K562 (cell line): ENCODE measurements around the gene VAPB.

Source experiments
- ETV6 ChIP-seq, 3 experiments: fragments of 150-350 bp in 1 of 3; sonication (generic) in 1 of 3; formaldehyde crosslinking in 1 of 3; IDR thresholded peaks; 2 replicates each; pipeline versions ENCODE4 v1.6.1 to v1.8.0; 2014 to 2022; ENCODE audit warnings: borderline replicate concordance in 2 of 3, low read depth in 2 of 3, antibody characterized with exemption in 1 of 3, low read length in 1 of 3, mild to moderate bottlenecking in 1 of 3, missing genetic modification reagents in 1 of 3
- ZNF212 ChIP-seq: fragments of 450-650 bp; formaldehyde crosslinking; IDR thresholded peaks from 2 replicates; pipeline ENCODE4 v1.4.0; 2020; ENCODE audit warnings: mild to moderate bottlenecking

- no peak for TF ChIP-seq ZNF212 (CRISPR knock-in tag)
- no peak for TF ChIP-seq ETV6 (IDR thresholded peaks at IDR 0.05; ENCODE audit: borderline replicate concordance in 1 of 2, low read depth in 2 of 2, low read length in 1 of 2)
- no peak for TF ChIP-seq ETV6 (CRISPR knock-in tag; IDR thresholded peaks at IDR 0.05; ENCODE audit: borderline replicate concordance)
Measured at GRCh38 chr20:58340151-58340550, 48.9 kb upstream of the VAPB start.
